HUES6 (cell line): ENCODE measurements around the gene RTN4R.
"Not testable (repeated sequence)": the region's sequence is repeated elsewhere in the genome, so short reads cannot be mapped to it uniquely, and the experiment has no call there.

Source experiments
- H3K27ac ChIP-seq: 2 replicates; pipeline ENCODE4 v1.7.0; 2013; ENCODE audit warnings: low read depth, mild to moderate bottlenecking, low read length, inconsistent platforms
- H3K27me3 ChIP-seq: 2 replicates; pipeline ENCODE4 v1.6.1; 2013; ENCODE audit warnings: low read length; ENCODE audit not compliant: control insufficient read depth, insufficient read depth
- H3K36me3 ChIP-seq: 2 replicates; pipeline ENCODE4 v1.6.1; 2013; ENCODE audit warnings: low read length; ENCODE audit not compliant: control insufficient read depth, insufficient read depth
- H3K4me1 ChIP-seq: 2 replicates; pipeline ENCODE4 v1.6.1; 2013; ENCODE audit warnings: low read length; ENCODE audit not compliant: control insufficient read depth, insufficient read depth
- H3K4me3 ChIP-seq: 2 replicates; pipeline ENCODE4 v1.5.1; 2013; ENCODE audit warnings: low read depth, low read length
- H3K9ac ChIP-seq: one replicate; pipeline ENCODE4 v1.6.1; 2013; ENCODE audit warnings: mild to moderate bottlenecking, low read length
- H3K9me3 ChIP-seq: 2 replicates; pipeline ENCODE4 v1.6.1; 2013; ENCODE audit warnings: low read depth, low read length; ENCODE audit not compliant: control insufficient read depth, insufficient read depth

RTN4R gene

GRCh38 chr22:20282901-20283673 lies 15.0 kb upstream of the RTN4R start:
- no peaks in the 10 kb centered on the region for H3K36me3 ChIP-seq
- H3K27ac ChIP-seq: no peak overlapping the region
- H3K4me1 ChIP-seq: no peaks in the 10 kb centered on the region
- no peaks in the 10 kb centered on the region for H3K9me3 ChIP-seq
- H3K27me3 ChIP-seq: no peaks in the 10 kb centered on the region; the same call in 1 of the 2 replicates
- H3K9ac ChIP-seq: no peak overlapping the region
- H3K4me3 ChIP-seq: no peak overlapping the region

- Histone ChIP-seq H3K9ac (no peak overlapping the region), H3K4me1 (no peaks in the 10 kb centered on the region), H3K4me3 (no peak overlapping the region), H3K36me3 (no peaks in the 10 kb centered on the region), H3K9me3 (no peaks in the 10 kb centered on the region), H3K27ac (no peak overlapping the region), H3K27me3 (no peaks in the 10 kb centered on the region; the same call in 1 of the 2 replicates)
Measured at GRCh38 chr22:20281891-20282290, 13.8 kb upstream of the RTN4R start.

GRCh38 chr22:20281473-20281872 lies 13.4 kb upstream of the RTN4R start:
- H3K4me1 ChIP-seq, H3K27ac ChIP-seq, H3K9me3 ChIP-seq, H3K36me3 ChIP-seq, H3K4me3 ChIP-seq, H3K9ac ChIP-seq, H3K27me3 ChIP-seq: not testable (repeated sequence)

GRCh38 chr22:20280866-20281265 lies 12.7 kb upstream of the RTN4R start:
- H3K27me3 ChIP-seq: no peaks in the 10 kb centered on the region
- no peak overlapping the region for H3K4me3 ChIP-seq
- H3K36me3 ChIP-seq: no peaks in the 10 kb centered on the region
- H3K9ac ChIP-seq: no peak overlapping the region
- H3K9me3 ChIP-seq: no peaks in the 10 kb centered on the region
- no peaks in the 10 kb centered on the region for H3K4me1 ChIP-seq
- H3K27ac ChIP-seq: no peak overlapping the region

- H3K36me3 ChIP-seq, H3K27ac ChIP-seq, H3K9ac ChIP-seq, H3K4me3 ChIP-seq, H3K27me3 ChIP-seq, H3K9me3 ChIP-seq, H3K4me1 ChIP-seq: not testable (repeated sequence)
Measured at GRCh38 chr22:20280163-20280562, 12.0 kb upstream of the RTN4R start.

- Histone ChIP-seq H3K9ac (no peak overlapping the region), H3K9me3 (no peaks in the 10 kb centered on the region), H3K27ac (no peak overlapping the region), H3K4me3 (no peak overlapping the region), H3K4me1 (no peaks in the 10 kb centered on the region), H3K36me3 (no peaks in the 10 kb centered on the region), H3K27me3 (no peaks in the 10 kb centered on the region)
Measured at GRCh38 chr22:20279662-20280134, 11.6 kb upstream of the RTN4R start.

GRCh38 chr22:20278726-20279490 lies 10.8 kb upstream of the RTN4R start:
- H3K4me1 ChIP-seq, H3K9ac ChIP-seq: not testable (repeated sequence)

GRCh38 chr22:20277936-20278635 lies 10.0 kb upstream of the RTN4R start:
- H3K4me3 ChIP-seq, H3K9ac ChIP-seq, H3K4me1 ChIP-seq, H3K9me3 ChIP-seq, H3K27ac ChIP-seq, H3K27me3 ChIP-seq, H3K36me3 ChIP-seq: not testable (repeated sequence)

More at GRCh38 chr22:20278726-20279490, 10.8 kb upstream of the RTN4R start:
- H3K27ac ChIP-seq, H3K36me3 ChIP-seq, H3K9me3 ChIP-seq, H3K4me3 ChIP-seq, H3K27me3 ChIP-seq: not testable (repeated sequence)

GRCh38 chr22:20276468-20276867 lies 8.3 kb upstream of the RTN4R start:
- H3K27ac ChIP-seq: no peak overlapping the region
- H3K9ac ChIP-seq: no peak overlapping the region
- H3K9me3 ChIP-seq: no peaks in the 10 kb centered on the region
- no peaks in the 10 kb centered on the region for H3K4me1 ChIP-seq
- no peak overlapping the region for H3K4me3 ChIP-seq
- H3K27me3 ChIP-seq: no peaks in the 10 kb centered on the region
- no peaks in the 10 kb centered on the region for H3K36me3 ChIP-seq

GRCh38 chr22:20275836-20276235 lies 7.7 kb upstream of the RTN4R start:
- Histone ChIP-seq H3K4me1 (no peaks in the 10 kb centered on the region), H3K27ac (no peak overlapping the region), H3K27me3 (no peaks in the 10 kb centered on the region), H3K36me3 (no peaks in the 10 kb centered on the region), H3K9ac (no peak overlapping the region), H3K4me3 (no peak overlapping the region), H3K9me3 (no peaks in the 10 kb centered on the region)

GRCh38 chr22:20275325-20275724 lies 7.2 kb upstream of the RTN4R start:
- not testable (repeated sequence) for H3K9ac ChIP-seq, H3K36me3 ChIP-seq, H3K9me3 ChIP-seq, H3K27me3 ChIP-seq, H3K27ac ChIP-seq, H3K4me1 ChIP-seq, H3K4me3 ChIP-seq
